Gastrocnemius medialis (tissue), 4 donors: Measurements from ENCODE around the gene OSBP2. TPM values are rescaled to one million over a fixed set of nuclear protein-coding genes. Genes with fewer than 3 reads are reported as not detected.

ENCODE experiments used
- ATAC-seq, 2 donors: fragments of 150-250 bp; one replicate each; pipeline ENCODE4 v1.9.1; 2016
- DNase-seq, 2 donors: peaks; one replicate each; pipeline ENCODE4 v3.0.0-alpha.2; 2019
- H3K27ac ChIP-seq, 4 donors: fragments of 200-600 bp; sonication (generic); 1 replicate in 1 of 4; 2 replicates in 3 of 4; pipeline ENCODE4 v1.5.1; 2016 to 2018; ENCODE audit warnings: mild to moderate bottlenecking in 2 of 4, moderate library complexity in 1 of 4
- H3K27me3 ChIP-seq, 3 donors: fragments of 200-600 bp; sonication (generic) in 2 of 3; 1 replicate in 1 of 3; 2 replicates in 2 of 3; pipeline versions ENCODE4 v1.5.1 to v1.6.0; 2016 to 2019; ENCODE audit warnings: mild to moderate bottlenecking in 1 of 3, moderate library complexity in 1 of 3
- H3K36me3 ChIP-seq, 2 donors: fragments of 200-600 bp; sonication (generic) in 1 of 2; one replicate each; pipeline ENCODE4 v1.5.1; 2017 to 2018
- H3K4me1 ChIP-seq, 2 donors: fragments of 200-600 bp; sonication (generic) in 1 of 2; one replicate each; pipeline ENCODE4 v1.5.1; 2016 to 2017; ENCODE audit warnings: mild to moderate bottlenecking in 2 of 2
- H3K4me3 ChIP-seq, 4 donors: fragments of 200-600 bp; sonication (generic) in 3 of 4; 1 replicate in 1 of 4; 2 replicates in 3 of 4; pipeline ENCODE4 v1.5.1; 2016 to 2019; ENCODE audit warnings: mild to moderate bottlenecking in 2 of 4
- H3K9me3 ChIP-seq, 3 donors: fragments of 200-600 bp; sonication (generic) in 2 of 3; 1 replicate in 1 of 3; 2 replicates in 2 of 3; pipeline ENCODE4 v1.5.1; 2016 to 2019
- POLR2A ChIP-seq, 2 donors: fragments of 450-650 bp; IDR thresholded peaks; one replicate each; pipeline ENCODE4 v1.6.1; 2017; ENCODE audit warnings: antibody characterized with exemption in 2 of 2, mild to moderate bottlenecking in 2 of 2, moderate library complexity in 2 of 2
- in situ Hi-C, 4 donors: fragments of 200-750 bp; cut with MboI; loops; one replicate each; pipeline versions ENCODE4 v1.15.0 to v1.8.0; 2017; ENCODE audit warnings: low sequenced_read_pairs in 4 of 4
- intact Hi-C: fragments of 100-400 bp; cut with DNase I; formaldehyde crosslinking; loops from one replicate; pipeline ENCODE4 v1.15.1; 2023; ENCODE audit warnings: low total_unique reads
- total RNA-seq, 4 donors: library from RNA; depleted of rRNA; stranded (reverse); fragments of >200 nt; gene quantifications; one replicate each; pipeline versions ENCODE4 v1.1.0 to v1.2.3, GENCODE V29; 2016
- TF ChIP-seq, protein P1 (sequence below), 5 experiments: fragments of 450-650 bp in 3 of 5; fragments of 200-600 bp in 2 of 5; sonication (generic) in 2 of 5; IDR thresholded peaks in 4 of 5; conservative IDR thresholded peaks in 1 of 5; 1 replicate in 4 of 5; 2 replicates in 1 of 5; pipeline ENCODE4 v1.5.1; 2016 to 2019; ENCODE audit warnings: antibody characterized with exemption in 5 of 5, mild to moderate bottlenecking in 3 of 5, moderate library complexity in 3 of 5

Gene OSBP2, protein sequence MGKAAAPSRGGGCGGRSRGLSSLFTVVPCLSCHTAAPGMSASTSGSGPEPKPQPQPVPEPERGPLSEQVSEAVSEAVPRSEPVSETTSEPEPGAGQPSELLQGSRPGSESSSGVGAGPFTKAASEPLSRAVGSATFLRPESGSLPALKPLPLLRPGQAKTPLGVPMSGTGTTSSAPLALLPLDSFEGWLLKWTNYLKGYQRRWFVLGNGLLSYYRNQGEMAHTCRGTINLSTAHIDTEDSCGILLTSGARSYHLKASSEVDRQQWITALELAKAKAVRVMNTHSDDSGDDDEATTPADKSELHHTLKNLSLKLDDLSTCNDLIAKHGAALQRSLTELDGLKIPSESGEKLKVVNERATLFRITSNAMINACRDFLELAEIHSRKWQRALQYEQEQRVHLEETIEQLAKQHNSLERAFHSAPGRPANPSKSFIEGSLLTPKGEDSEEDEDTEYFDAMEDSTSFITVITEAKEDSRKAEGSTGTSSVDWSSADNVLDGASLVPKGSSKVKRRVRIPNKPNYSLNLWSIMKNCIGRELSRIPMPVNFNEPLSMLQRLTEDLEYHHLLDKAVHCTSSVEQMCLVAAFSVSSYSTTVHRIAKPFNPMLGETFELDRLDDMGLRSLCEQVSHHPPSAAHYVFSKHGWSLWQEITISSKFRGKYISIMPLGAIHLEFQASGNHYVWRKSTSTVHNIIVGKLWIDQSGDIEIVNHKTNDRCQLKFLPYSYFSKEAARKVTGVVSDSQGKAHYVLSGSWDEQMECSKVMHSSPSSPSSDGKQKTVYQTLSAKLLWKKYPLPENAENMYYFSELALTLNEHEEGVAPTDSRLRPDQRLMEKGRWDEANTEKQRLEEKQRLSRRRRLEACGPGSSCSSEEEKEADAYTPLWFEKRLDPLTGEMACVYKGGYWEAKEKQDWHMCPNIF
- 1 to 10 TPM; 2.8 to 4.3 (median 3.0) TPM for total RNA-seq

DNA sequence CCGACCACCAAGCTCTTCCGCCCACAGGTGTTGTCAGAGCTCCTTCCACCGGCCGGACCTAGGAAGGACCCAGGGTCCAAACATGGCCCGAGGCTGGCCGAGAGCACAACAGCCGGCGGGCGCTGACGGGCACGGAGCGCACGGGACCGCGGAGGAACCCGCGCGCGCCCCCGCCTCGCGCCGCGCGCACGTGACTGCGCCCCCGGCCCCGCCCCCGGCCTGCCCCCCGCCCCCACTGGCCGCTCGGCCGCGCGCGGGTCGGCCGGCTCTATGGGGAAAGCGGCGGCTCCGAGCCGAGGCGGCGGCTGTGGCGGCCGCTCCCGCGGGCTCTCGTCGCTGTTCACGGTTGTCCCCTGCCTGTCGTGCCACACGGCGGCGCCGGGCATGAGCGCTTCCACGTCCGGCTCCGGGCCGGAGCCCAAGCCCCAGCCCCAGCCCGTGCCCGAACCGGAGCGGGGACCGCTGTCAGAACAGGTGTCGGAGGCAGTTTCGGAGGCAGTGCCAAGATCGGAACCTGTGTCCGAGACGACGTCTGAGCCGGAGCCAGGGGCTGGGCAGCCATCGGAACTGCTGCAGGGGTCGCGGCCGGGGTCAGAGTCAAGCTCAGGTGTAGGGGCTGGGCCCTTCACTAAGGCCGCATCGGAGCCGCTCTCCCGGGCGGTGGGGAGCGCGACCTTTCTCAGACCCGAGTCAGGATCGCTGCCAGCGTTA, at the start of gene OSBP2:
TSS of gene OSBP2 (plus strand) at position 235 of the 711 bp plus-strand sequence. CDS start at position 271, 36 bp downstream.
- Histone ChIP-seq H3K27ac (peak within 1 kb of the TSS; percentile 68 to 86 (median 75)), H3K9me3 (no peaks in the 10 kb centered on the region), H3K27me3 (no peaks in the 10 kb centered on the region), H3K4me1 (peaks cover 5 to 7% of the 10 kb centered on the region in 2 donors), H3K4me3 (peak within 1 kb of the TSS; percentile 64 to 75 (median 71)), H3K36me3 (no peaks in the 10 kb centered on the region)
- in situ Hi-C loops (loop anchor here in 1 of 4 donors (10.0 kb wide), 1 partner anchor 60 kb away; the partner anchor contains the start of gene SLC35E4), intact Hi-C loops (loop anchor here (1.0 to 10.0 kb wide), 3 partner anchors 27 to 270 kb away; partner anchors contain the start of genes DUSP18, MTFP1 and SLC35E4)
- DNase-seq (peak in 1 of 2 donors; percentile 30), ATAC-seq (peak; percentile 67 to 83)
- TF ChIP-seq, protein P1, sequence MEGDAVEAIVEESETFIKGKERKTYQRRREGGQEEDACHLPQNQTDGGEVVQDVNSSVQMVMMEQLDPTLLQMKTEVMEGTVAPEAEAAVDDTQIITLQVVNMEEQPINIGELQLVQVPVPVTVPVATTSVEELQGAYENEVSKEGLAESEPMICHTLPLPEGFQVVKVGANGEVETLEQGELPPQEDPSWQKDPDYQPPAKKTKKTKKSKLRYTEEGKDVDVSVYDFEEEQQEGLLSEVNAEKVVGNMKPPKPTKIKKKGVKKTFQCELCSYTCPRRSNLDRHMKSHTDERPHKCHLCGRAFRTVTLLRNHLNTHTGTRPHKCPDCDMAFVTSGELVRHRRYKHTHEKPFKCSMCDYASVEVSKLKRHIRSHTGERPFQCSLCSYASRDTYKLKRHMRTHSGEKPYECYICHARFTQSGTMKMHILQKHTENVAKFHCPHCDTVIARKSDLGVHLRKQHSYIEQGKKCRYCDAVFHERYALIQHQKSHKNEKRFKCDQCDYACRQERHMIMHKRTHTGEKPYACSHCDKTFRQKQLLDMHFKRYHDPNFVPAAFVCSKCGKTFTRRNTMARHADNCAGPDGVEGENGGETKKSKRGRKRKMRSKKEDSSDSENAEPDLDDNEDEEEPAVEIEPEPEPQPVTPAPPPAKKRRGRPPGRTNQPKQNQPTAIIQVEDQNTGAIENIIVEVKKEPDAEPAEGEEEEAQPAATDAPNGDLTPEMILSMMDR (IDR thresholded peaks at IDR 0.05 in 4 of 5, conservative IDR thresholded peaks at IDR 0.05 in 1 of 5) = peak in 1 of 5 experiments; percentile 12
- peak in 1 of 2 donors; percentile 25 for TF ChIP-seq POLR2A (IDR thresholded peaks at IDR 0.05)

DNA sequence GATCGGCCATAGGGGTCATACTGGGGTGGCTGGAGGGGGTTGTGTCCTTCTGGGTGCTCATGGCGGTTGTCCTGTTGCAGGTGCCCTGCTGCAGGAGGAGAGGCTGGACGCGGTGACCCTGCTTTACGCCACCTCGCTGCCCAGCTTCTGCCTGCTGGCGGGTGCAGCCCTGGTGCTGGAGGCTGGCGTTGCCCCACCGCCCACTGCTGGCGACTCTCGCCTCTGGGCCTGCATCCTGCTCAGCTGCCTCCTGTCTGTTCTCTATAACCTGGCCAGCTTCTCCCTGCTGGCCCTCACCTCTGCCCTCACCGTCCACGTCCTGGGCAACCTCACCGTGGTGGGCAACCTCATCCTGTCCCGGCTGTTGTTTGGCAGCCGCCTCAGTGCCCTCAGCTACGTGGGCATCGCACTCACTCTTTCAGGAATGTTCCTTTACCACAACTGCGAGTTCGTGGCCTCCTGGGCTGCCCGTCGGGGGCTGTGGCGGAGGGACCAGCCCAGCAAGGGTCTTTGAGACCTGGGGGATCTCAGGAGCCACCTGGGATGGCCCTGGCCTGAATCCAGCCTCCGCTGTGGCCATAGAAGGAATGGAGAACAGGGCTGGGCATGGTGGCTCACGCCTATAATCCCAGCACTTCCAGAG, 48.0 kb upstream of the OSBP2 start:
- intact Hi-C loops (no loop called here), in situ Hi-C loops (loop anchor here in 1 of 4 donors (25.0 kb wide), 1 partner anchor 266 kb away; no protein-coding TSS in a partner anchor)

DNA sequence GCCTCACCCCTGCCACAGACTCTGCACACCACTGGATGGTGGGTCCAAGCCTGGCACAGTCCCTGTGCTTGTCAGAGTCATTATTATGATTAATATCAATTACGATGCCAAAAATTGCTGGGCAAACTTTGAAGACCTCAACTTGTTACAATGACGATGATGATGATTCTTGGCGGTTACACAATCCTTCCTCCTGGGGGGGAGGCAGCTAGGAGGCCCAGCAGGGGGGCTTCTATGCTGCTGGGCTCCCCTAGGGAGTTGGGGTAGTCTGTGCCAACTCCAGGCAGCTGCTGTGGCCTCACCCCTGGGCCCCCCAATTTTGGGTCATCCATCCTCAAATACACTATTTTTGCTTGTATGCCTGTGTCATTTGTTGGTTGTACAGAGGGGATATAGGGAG, 47.1 kb upstream of the OSBP2 start:
- in situ Hi-C loops (loop anchor here in 1 of 4 donors (25.0 kb wide), 1 partner anchor 265 kb away; no protein-coding TSS in a partner anchor), intact Hi-C loops (no loop called here)
- Histone ChIP-seq H3K27ac (no peak overlapping the region), H3K4me3 (no peak overlapping the region), H3K36me3 (no peaks in the 10 kb centered on the region), H3K27me3 (no peaks in the 10 kb centered on the region), H3K4me1 (peaks cover 23 to 25% of the 10 kb centered on the region in 2 donors), H3K9me3 (no peaks in the 10 kb centered on the region)
- no peak for DNase-seq
- no peak for TF ChIP-seq POLR2A (IDR thresholded peaks at IDR 0.05)
- TF ChIP-seq, protein P1 (IDR thresholded peaks at IDR 0.05 in 4 of 5, conservative IDR thresholded peaks at IDR 0.05 in 1 of 5) = no peak
- ATAC-seq = no peak

More for the DNA sequence above, 48.0 kb upstream of the OSBP2 start:
- H3K36me3 ChIP-seq = no peaks in the 10 kb centered on the region
- ATAC-seq = no peak
- TF ChIP-seq, protein P1 (IDR thresholded peaks at IDR 0.05 in 4 of 5, conservative IDR thresholded peaks at IDR 0.05 in 1 of 5) = no peak
- no peak for TF ChIP-seq POLR2A (IDR thresholded peaks at IDR 0.05)
- peak overlapping the region in 3 of 4 donors; percentile 21 to 38 (median 22) for H3K27ac ChIP-seq
- H3K9me3 ChIP-seq = no peaks in the 10 kb centered on the region
- peaks cover 26 to 31% of the 10 kb centered on the region in 2 donors for H3K4me1 ChIP-seq
- H3K27me3 ChIP-seq = no peaks in the 10 kb centered on the region
- H3K4me3 ChIP-seq = no peak overlapping the region
- peak in 1 of 2 donors; percentile 25 for DNase-seq
